Measurements from ENCODE around the gene RGS16.
"Not testable (repeated sequence)": the region's sequence is repeated elsewhere in the genome, so short reads cannot be mapped to it uniquely, and the experiment has no call there.

Gene RGS16

DNA sequence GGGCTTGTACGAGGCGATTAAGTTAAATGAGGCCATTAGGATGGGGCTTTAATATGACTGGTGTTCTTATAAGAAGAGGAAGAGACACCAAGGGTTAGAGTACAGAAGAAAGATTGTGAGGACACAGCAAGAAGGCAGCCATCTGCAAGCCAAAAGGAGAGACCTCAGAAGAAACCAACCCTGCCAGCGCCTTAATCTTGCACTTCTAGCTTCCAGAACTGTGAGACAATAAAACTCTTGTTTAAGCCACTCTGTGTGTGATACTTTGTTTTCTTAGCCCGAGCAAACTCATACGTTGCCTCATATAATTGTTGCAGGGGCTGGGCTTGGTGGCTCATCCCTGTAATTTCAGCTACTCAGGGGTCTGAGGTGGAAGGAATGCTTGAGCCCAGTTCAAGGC lies 33.6 kb upstream of the RGS16 start:
- no peak for DNase-seq (ENCODE audit: extremely low spot score)
- ChIA-PET CTCF (interaction anchor here (0.9 to 2.6 kb wide), 5 partner anchors 8 to 145 kb away, joined by 3 to 14 read pairs (median 3); no protein-coding TSS in a partner anchor), POLR2A (no interaction called here)
- no peak for TF ChIP-seq CTCF (IDR thresholded peaks at IDR 0.05; ENCODE audit: control extremely low read depth, extremely low read depth, low read depth, missing control alignments)

GRCh38 chr1:182635871-182636270 lies 31.7 kb upstream of the RGS16 start:
- ChIA-PET POLR2A (no interaction called here), CTCF (interaction anchor here (0.9 to 2.6 kb wide), 5 partner anchors 12 to 147 kb away, joined by 3 to 14 read pairs (median 4); no protein-coding TSS in a partner anchor)
- no peak for TF ChIP-seq CTCF (IDR thresholded peaks at IDR 0.05; ENCODE audit: control extremely low read depth, extremely low read depth, low read depth, missing control alignments)
- no peak for DNase-seq (ENCODE audit: extremely low spot score)

DNA sequence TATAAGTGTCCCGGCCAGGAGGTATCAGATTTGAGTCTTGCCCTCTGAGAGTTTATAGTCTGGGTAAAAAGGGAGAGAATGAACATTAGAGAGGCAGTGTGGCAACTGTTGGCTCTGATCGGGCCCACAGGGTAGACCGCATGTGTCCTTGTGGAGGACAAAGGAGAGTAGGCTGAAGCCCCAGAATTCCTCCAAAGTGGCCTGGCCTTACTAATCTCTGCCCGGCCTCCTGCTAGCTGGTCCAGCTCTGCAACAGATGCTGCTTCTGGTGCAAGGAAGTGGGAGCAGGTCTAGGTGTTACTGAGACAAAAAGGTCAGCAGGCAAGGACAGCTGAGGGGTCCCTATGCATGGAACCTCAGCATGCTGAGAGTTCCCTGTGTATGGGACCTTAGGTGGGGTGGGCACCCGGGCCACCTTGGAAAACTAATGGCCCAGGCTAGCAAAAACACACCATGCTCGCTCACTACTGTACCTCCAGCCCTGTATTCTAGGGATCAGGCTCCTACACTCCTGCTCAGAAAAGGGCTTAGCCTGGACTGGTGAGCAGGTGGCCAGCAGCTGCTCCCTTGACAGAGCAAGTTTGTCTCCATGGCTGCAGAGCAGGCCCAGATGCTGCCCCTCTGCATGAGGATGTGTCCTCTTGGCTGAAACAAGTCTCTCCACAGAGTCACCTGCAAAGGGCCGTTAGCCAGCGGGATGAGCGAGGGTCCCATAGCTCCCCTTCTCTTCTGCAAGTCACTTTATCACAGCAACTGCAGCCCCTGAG lies 30.3 kb upstream of the RGS16 start:
- CTCF ChIA-PET, result interaction anchor here (0.7 to 2.2 kb wide), 3 partner anchors 19 to 152 kb away, joined by 3 to 6 read pairs (median 4); no protein-coding TSS in a partner anchor
- no peak for TF ChIP-seq CTCF (IDR thresholded peaks at IDR 0.05; ENCODE audit: control extremely low read depth, extremely low read depth, low read depth, missing control alignments)
- POLR2A ChIA-PET, result no interaction called here
- no peak for DNase-seq (ENCODE audit: extremely low spot score)

DNA sequence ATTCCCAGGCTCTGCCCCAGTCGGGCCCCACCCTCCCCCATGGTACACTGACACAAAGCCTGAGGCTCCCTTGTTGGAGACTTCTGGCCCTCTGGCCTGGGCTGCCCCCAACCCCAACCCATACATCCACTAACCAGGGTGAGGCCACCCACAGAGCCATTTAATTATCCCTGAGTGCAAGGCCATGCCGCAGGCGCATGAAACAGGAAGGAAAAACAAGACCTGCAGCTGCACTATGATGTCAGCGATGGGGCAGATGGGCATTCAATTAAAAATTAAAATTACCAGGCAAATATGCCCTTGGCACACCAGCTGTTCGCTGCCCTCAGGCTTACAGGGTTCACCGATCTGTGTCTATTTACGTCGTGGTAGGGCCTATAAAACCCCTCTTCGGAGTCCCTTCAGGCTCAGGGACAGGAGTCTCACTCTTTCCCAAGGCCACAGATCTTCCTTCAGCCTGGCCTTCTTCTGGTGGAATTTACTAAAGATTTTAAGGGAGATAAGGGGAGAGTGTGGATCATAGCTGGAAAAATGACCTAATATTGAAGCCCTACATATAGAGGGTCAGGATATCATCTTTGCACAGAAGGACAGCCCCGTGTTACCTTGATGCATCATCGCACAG lies 29.6 kb upstream of the RGS16 start:
- POLR2A ChIA-PET, result no interaction called here

DNA sequence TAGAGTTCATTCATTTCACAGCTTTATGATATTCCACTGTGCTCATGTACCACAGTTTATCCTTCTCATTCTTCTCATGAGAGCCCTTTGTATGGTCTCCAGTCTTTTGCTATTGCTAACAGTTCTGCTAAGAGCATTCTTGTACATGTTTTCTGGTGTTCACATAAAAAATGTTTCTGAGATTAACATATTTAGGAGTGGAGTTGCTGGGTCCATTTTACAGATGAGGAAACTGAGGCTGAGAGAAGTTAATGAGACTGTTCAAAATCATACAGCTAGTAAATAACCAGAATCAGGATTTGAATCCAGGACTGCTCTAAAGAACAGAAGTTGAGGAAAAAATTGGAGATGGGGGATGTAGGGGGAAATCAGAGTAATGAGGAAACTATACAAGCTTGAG lies 28.8 kb upstream of the RGS16 start:
- CTCF ChIA-PET, result interaction anchor here (0.8 to 2.2 kb wide), 5 partner anchors 12 to 153 kb away, joined by 3 to 6 read pairs (median 4); no protein-coding TSS in a partner anchor
- no peak for DNase-seq (ENCODE audit: extremely low spot score)
- no peak for TF ChIP-seq CTCF (IDR thresholded peaks at IDR 0.05; ENCODE audit: control extremely low read depth, extremely low read depth, low read depth, missing control alignments)
- POLR2A ChIA-PET, result no interaction called here

More for the DNA sequence above, 29.6 kb upstream of the RGS16 start:
- CTCF ChIA-PET, result interaction anchor here (0.7 to 2.2 kb wide), 4 partner anchors 14 to 152 kb away, joined by 3 to 6 read pairs (median 4); no protein-coding TSS in a partner anchor
- DNase-seq (ENCODE audit: extremely low spot score), result no peak
- TF ChIP-seq CTCF (IDR thresholded peaks at IDR 0.05; ENCODE audit: control extremely low read depth, extremely low read depth, low read depth, missing control alignments), result no peak

DNA sequence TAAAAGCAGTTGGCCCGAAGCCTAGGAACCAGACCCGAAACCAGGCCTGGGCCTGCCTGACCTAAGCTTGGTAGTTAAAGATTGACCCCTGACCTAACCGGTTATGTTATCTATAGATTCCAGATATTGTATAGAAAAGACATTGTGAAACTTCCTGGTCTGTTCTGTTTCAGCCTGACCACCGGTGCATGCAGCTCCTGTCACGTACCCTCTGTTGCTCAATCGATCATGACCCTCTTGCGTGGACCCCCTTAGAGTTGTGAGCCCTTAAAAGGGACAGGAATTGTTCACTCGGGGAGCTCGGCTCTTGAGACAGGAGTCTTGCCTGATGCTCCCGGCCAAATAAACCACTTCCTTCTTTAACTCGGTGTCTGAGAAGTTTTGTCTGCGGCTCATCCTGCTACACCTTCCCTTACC lies 28.3 kb upstream of the RGS16 start:
- DNase-seq (ENCODE audit: extremely low spot score); POLR2A ChIA-PET: not testable (repeated sequence)
- CTCF ChIA-PET, result interaction anchor here (1.2 to 1.7 kb wide), 5 partner anchors 12 to 37 kb away, joined by 3 to 5 read pairs (median 4); no protein-coding TSS in a partner anchor

DNA sequence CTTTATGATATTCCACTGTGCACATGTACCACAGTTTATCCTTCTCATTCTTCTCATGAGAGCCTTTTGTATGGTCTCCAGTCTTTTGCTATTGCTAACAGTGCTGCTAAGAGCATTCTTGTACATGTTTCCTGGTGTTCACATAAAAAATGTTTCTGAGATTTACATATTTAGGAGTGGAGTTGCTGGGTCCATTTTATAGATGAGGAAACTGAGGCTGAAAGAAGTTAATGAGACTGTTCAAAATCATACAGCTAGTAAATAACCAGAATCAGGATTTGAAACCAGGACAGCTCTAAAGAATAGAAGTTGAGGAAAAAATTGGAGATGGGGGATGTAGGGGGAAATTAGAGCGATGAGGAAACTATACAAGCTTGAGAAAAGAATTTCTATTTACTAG lies 27.8 kb upstream of the RGS16 start:
- no peak for DNase-seq (ENCODE audit: extremely low spot score)
- POLR2A ChIA-PET, result no interaction called here
- TF ChIP-seq CTCF (IDR thresholded peaks at IDR 0.05; ENCODE audit: control extremely low read depth, extremely low read depth, low read depth, missing control alignments), result no peak
- CTCF ChIA-PET, result interaction anchor here (1.2 to 1.7 kb wide), 5 partner anchors 13 to 36 kb away, joined by 3 to 5 read pairs (median 4); no protein-coding TSS in a partner anchor

Measured in GM10248 (cell line).